HEK293 (cell line): Measurements from ENCODE around the gene YPEL1.

Experiments
- CTCF ChIA-PET: fragments of 350-600 bp; formaldehyde crosslinking; extraction: SDS; loops from one replicate; lab custom pipeline; 2021; ENCODE audit warnings: antibody characterized with exemption; lab: Yijun Ruan, JAX
- POLR2A ChIA-PET: fragments of 300-600 bp; formaldehyde crosslinking; extraction: SDS; loops from one replicate; lab custom pipeline; 2020; ENCODE audit warnings: antibody characterized with exemption, inconsistent platforms; lab: Yijun Ruan, JAX
- H3K27ac ChIP-seq: fragments of 200-500 bp; sonication (Bioruptor generic); 2 replicates; pipeline ENCODE4 v1.5.1; 2014; ENCODE audit warnings: low read depth, low read length, control low read depth, inconsistent platforms; ENCODE audit errors: extremely low read depth
- H3K36me3 ChIP-seq, 2 experiments: fragments of 200-500 bp in 1 of 2; sonication (Bioruptor generic) in 1 of 2; 1 replicate in 1 of 2; 2 replicates in 1 of 2; pipeline ENCODE4 v1.5.1; 2014 to 2017; ENCODE audit warnings: inconsistent platforms in 2 of 2, low read length in 2 of 2; ENCODE audit not compliant: control insufficient read depth in 2 of 2, insufficient read depth in 1 of 2
- H3K4me1 ChIP-seq: fragments of 200-500 bp; sonication (Bioruptor generic); 2 replicates; pipeline ENCODE4 v1.5.1; 2014; ENCODE audit warnings: mild to moderate bottlenecking, low read length, inconsistent platforms; ENCODE audit not compliant: control insufficient read depth, insufficient read depth
- H3K4me3 ChIP-seq: 2 replicates; pipeline ENCODE4 v1.5.1; 2011; ENCODE audit warnings: low read depth, mild to moderate bottlenecking, control low read depth, low read length, moderate library complexity
- H3K9me3 ChIP-seq: fragments of 200-500 bp; sonication (Bioruptor generic); 2 replicates; pipeline ENCODE4 v1.5.1; 2014; ENCODE audit warnings: low read depth, low read length, inconsistent platforms; ENCODE audit not compliant: control insufficient read depth, insufficient read depth
- AEBP2 ChIP-seq: fragments of 450-650 bp; formaldehyde crosslinking; IDR thresholded peaks from 2 replicates; pipeline ENCODE4 v1.5.1; 2016; ENCODE audit warnings: missing biosample characterization, missing genetic modification characterization, borderline replicate concordance
- BCL11A ChIP-seq: fragments of 450-650 bp; formaldehyde crosslinking; IDR thresholded peaks from 2 replicates; pipeline ENCODE4 v1.5.1; 2016; ENCODE audit warnings: low read depth, missing biosample characterization, missing genetic modification characterization
- GLI4 ChIP-seq: fragments of 450-650 bp; formaldehyde crosslinking; IDR thresholded peaks from 2 replicates; pipeline ENCODE4 v1.5.1; 2016; ENCODE audit warnings: missing biosample characterization, missing genetic modification characterization
- KLF9 ChIP-seq: fragments of 450-650 bp; formaldehyde crosslinking; IDR thresholded peaks from 2 replicates; pipeline ENCODE4 v1.5.1; 2016; ENCODE audit warnings: missing biosample characterization, missing genetic modification characterization, low read depth
- PATZ1 ChIP-seq: fragments of 450-650 bp; formaldehyde crosslinking; IDR thresholded peaks from 2 replicates; pipeline ENCODE4 v1.5.1; 2016; ENCODE audit warnings: missing biosample characterization, missing genetic modification characterization
- SALL2 ChIP-seq: fragments of 450-650 bp; formaldehyde crosslinking; IDR thresholded peaks from 2 replicates; pipeline ENCODE4 v1.5.0; 2017; ENCODE audit warnings: missing biosample characterization, mild to moderate bottlenecking, missing genetic modification characterization, borderline replicate concordance
- YY1 ChIP-seq: fragments of 450-650 bp; formaldehyde crosslinking; IDR thresholded peaks from 2 replicates; pipeline ENCODE4 v1.5.1; 2018; ENCODE audit warnings: missing biosample characterization, missing genetic modification characterization
- ZNF121 ChIP-seq: fragments of 450-650 bp; formaldehyde crosslinking; IDR thresholded peaks from 2 replicates; pipeline ENCODE4 v1.5.1; 2016; ENCODE audit warnings: missing biosample characterization, missing genetic modification characterization
- ZNF19 ChIP-seq: fragments of 450-650 bp; formaldehyde crosslinking; IDR thresholded peaks from 2 replicates; pipeline ENCODE4; 2016; ENCODE audit warnings: missing biosample characterization, missing genetic modification characterization, low read depth
- ZNF239 ChIP-seq: fragments of 450-650 bp; formaldehyde crosslinking; IDR thresholded peaks from 2 replicates; pipeline ENCODE4 v1.5.1; 2016; ENCODE audit warnings: missing biosample characterization, missing genetic modification characterization
- ZNF24 ChIP-seq: fragments of 450-650 bp; formaldehyde crosslinking; IDR thresholded peaks from 2 replicates; pipeline ENCODE4 v1.5.1; 2016; ENCODE audit warnings: missing biosample characterization, missing genetic modification characterization
- ZNF341 ChIP-seq: fragments of 450-650 bp; formaldehyde crosslinking; IDR thresholded peaks from 2 replicates; pipeline ENCODE4; 2016; ENCODE audit warnings: low read depth, missing biosample characterization, missing genetic modification characterization
- ZNF426 ChIP-seq: fragments of 450-650 bp; formaldehyde crosslinking; IDR thresholded peaks from 2 replicates; pipeline ENCODE4 v1.5.1; 2017; ENCODE audit warnings: missing biosample characterization, missing genetic modification characterization, mild to moderate bottlenecking, inconsistent platforms, moderate library complexity
- ZNF529 ChIP-seq: fragments of 450-650 bp; formaldehyde crosslinking; IDR thresholded peaks from 2 replicates; pipeline ENCODE4 v1.5.1; 2017; ENCODE audit warnings: missing genetic modification characterization, missing biosample characterization; ENCODE audit not compliant: insufficient replicate concordance
- ZNF560 ChIP-seq: fragments of 450-650 bp; formaldehyde crosslinking; IDR thresholded peaks from 2 replicates; pipeline ENCODE4 v1.5.1; 2017; ENCODE audit warnings: missing biosample characterization, missing genetic modification characterization, borderline replicate concordance
- ZNF585B ChIP-seq: fragments of 450-650 bp; formaldehyde crosslinking; IDR thresholded peaks from 2 replicates; pipeline ENCODE4 v1.5.1; 2016; ENCODE audit warnings: missing biosample characterization, missing genetic modification characterization
- ZNF623 ChIP-seq: fragments of 450-650 bp; formaldehyde crosslinking; IDR thresholded peaks from 2 replicates; pipeline ENCODE4 v1.5.1; 2016; ENCODE audit warnings: missing biosample characterization, missing genetic modification characterization
- ZNF664 ChIP-seq: fragments of 450-650 bp; formaldehyde crosslinking; IDR thresholded peaks from 2 replicates; pipeline ENCODE4 v1.5.1; 2016; ENCODE audit warnings: missing biosample characterization, missing genetic modification characterization
- ZSCAN16 ChIP-seq: fragments of 450-650 bp; formaldehyde crosslinking; IDR thresholded peaks from 2 replicates; pipeline ENCODE4 v1.5.1; 2016; ENCODE audit warnings: missing biosample characterization, missing genetic modification characterization
- TF ChIP-seq, protein P1 (sequence below): fragments of 450-650 bp; formaldehyde crosslinking; conservative IDR thresholded peaks from 2 replicates; pipeline ENCODE4 v1.5.1; 2016; ENCODE audit warnings: low read depth, missing biosample characterization, missing genetic modification characterization
- TF ChIP-seq, protein P2 (sequence below): fragments of 450-650 bp; formaldehyde crosslinking; IDR thresholded peaks from 2 replicates; pipeline ENCODE4; 2016; ENCODE audit warnings: missing biosample characterization, missing genetic modification characterization
- TF ChIP-seq, protein P3 (sequence below): fragments of 450-650 bp; formaldehyde crosslinking; IDR thresholded peaks from 2 replicates; pipeline ENCODE4 v1.5.1; 2016; ENCODE audit warnings: missing biosample characterization, missing genetic modification characterization

The YPEL1 gene

DNA sequence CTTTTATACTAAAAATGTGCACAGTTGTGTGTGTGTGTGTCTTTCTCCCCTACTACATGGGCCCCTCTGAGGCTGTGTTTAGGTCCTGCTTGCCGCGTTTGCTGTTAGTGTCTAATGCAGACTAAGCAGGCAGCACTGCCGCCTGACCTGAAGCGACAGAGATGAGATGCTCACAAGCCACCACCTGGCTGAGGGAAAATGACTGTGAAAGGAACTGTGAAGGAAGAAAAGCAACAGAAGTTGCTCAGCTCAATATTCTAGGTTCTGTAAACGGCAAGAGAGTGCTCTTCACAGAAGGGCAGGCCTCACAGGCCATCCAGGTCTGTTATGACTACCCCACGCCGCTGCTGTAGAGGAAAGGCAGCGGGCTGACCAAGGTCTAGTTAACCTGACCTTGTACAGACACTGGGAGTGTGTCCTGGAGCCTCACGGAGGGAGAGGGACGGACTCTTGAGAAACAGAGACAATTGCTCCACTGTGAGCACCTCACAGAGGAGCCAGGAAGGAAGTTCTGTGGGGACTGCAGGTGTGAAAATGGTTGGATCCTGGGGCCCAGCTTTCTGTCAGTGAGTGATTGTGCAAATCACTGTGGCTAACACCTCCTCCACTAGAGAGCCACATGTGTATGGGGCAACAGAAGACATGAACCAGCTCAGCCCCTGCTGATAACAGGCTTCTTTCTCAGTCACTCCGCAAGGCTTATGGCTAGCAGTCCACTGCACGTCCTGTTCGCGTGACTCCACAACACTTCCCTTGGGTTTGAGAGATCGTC, 31.3 kb upstream of the YPEL1 start:
- peaks cover 18 to 97% of the 10 kb centered on the region in 2 experiments; a peak in 2 of 3 replicates for H3K36me3 ChIP-seq
- ChIA-PET CTCF (interaction anchor here (1.5 kb wide), 1 partner anchor 171 kb away, joined by 3 read pairs; no protein-coding TSS in a partner anchor), POLR2A (no interaction called here)
- no peak overlapping the region for H3K4me3 ChIP-seq
- no peaks in the 10 kb centered on the region for H3K4me1 ChIP-seq
- no peaks in the 10 kb centered on the region for H3K9me3 ChIP-seq
- no peak for TF ChIP-seq ZNF239 (tag by site-specific recombination)
- no peak for TF ChIP-seq ZNF529
- no peak for TF ChIP-seq ZSCAN16
- no peak for TF ChIP-seq BCL11A (tag by site-specific recombination)
- no peak for TF ChIP-seq ZNF19
- no peak for TF ChIP-seq KLF9 (tag by site-specific recombination)
- no peak for TF ChIP-seq ZNF664 (tag by site-specific recombination)
- H3K27ac ChIP-seq, result no peak overlapping the region

DNA sequence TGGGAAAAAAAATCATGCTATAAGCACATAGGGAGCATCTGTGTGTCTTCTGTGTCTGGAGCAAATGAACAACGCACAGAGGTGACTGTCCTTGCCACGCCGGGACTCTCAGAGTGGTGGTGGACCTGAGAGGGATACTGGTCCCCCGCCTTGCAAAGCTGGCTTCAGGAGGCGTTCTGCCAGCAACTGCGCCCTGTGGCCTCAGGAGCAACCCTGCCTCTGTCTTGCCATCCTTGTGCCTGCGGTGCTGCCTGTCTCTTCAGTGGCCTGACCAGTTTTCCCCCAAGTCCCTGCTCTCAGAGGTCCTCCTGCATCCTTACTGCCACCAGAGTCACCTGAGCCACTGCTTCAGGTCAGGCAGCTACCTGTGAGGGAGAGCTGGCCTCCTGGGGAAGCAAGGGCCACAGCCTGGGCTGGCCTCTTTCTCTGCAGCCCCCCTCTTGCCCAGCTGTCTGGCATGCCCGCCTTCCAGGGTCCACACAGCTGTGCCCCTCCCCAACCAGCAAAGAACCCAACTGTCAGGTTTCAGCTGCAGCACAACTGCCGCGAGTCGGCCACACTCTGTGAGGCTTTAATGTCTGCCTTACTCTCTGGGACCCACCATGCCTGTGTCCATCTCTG, 30.4 kb upstream of the YPEL1 start:
- Histone ChIP-seq H3K4me1 (no peaks in the 10 kb centered on the region), H3K36me3 (peaks cover 15 to 97% of the 10 kb centered on the region in 2 experiments; a peak in 2 of 3 replicates), H3K9me3 (no peaks in the 10 kb centered on the region), H3K27ac (no peak overlapping the region), H3K4me3 (no peak overlapping the region)
- CTCF ChIA-PET, result no interaction called here
- POLR2A ChIA-PET, result no interaction called here
- TF ChIP-seq, protein P1, sequence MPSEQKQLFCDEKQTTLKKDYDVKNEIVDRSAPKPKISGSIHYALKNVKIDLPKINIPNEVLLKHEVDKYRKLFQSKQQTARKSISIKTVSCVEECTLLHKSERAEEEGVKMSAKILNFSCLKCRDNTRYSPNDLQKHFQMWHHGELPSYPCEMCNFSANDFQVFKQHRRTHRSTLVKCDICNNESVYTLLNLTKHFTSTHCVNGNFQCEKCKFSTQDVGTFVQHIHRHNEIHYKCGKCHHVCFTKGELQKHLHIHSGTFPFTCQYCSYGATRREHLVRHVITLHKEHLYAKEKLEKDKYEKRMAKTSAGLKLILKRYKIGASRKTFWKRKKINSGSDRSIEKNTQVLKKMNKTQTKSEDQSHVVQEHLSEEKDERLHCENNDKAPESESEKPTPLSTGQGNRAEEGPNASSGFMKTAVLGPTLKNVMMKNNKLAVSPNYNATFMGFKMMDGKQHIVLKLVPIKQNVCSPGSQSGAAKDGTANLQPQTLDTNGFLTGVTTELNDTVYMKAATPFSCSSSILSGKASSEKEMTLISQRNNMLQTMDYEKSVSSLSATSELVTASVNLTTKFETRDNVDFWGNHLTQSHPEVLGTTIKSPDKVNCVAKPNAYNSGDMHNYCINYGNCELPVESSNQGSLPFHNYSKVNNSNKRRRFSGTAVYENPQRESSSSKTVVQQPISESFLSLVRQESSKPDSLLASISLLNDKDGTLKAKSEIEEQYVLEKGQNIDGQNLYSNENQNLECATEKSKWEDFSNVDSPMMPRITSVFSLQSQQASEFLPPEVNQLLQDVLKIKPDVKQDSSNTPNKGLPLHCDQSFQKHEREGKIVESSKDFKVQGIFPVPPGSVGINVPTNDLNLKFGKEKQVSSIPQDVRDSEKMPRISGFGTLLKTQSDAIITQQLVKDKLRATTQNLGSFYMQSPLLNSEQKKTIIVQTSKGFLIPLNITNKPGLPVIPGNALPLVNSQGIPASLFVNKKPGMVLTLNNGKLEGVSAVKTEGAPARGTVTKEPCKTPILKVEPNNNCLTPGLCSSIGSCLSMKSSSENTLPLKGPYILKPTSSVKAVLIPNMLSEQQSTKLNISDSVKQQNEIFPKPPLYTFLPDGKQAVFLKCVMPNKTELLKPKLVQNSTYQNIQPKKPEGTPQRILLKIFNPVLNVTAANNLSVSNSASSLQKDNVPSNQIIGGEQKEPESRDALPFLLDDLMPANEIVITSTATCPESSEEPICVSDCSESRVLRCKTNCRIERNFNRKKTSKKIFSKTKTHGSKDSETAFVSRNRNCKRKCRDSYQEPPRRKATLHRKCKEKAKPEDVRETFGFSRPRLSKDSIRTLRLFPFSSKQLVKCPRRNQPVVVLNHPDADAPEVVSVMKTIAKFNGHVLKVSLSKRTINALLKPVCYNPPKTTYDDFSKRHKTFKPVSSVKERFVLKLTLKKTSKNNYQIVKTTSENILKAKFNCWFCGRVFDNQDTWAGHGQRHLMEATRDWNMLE, result no peak
- TF ChIP-seq ZNF560 (tag by site-specific recombination) (no peak), AEBP2 (no peak), ZNF341 (tag by site-specific recombination) (no peak), ZNF24 (tag by site-specific recombination) (no peak), YY1 (tag by site-specific recombination) (no peak), PATZ1 (no peak), ZNF585B (tag by site-specific recombination) (no peak), ZNF623 (tag by site-specific recombination) (no peak), ZNF121 (tag by site-specific recombination) (no peak), SALL2 (tag by site-specific recombination) (no peak), ZNF426 (no peak), GLI4 (tag by site-specific recombination) (no peak)
- TF ChIP-seq, protein P2, sequence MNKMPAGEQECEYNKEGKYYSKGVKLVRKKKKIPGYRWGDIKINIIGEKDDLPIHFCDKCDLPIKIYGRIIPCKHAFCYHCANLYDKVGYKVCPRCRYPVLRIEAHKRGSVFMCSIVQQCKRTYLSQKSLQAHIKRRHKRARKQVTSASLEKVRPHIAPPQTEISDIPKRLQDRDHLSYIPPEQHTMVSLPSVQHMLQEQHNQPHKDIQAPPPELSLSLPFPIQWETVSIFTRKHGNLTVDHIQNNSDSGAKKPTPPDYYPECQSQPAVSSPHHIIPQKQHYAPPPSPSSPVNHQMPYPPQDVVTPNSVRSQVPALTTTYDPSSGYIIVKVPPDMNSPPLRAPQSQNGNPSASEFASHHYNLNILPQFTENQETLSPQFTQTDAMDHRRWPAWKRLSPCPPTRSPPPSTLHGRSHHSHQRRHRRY (tag by site-specific recombination), result no peak
- TF ChIP-seq, protein P3, sequence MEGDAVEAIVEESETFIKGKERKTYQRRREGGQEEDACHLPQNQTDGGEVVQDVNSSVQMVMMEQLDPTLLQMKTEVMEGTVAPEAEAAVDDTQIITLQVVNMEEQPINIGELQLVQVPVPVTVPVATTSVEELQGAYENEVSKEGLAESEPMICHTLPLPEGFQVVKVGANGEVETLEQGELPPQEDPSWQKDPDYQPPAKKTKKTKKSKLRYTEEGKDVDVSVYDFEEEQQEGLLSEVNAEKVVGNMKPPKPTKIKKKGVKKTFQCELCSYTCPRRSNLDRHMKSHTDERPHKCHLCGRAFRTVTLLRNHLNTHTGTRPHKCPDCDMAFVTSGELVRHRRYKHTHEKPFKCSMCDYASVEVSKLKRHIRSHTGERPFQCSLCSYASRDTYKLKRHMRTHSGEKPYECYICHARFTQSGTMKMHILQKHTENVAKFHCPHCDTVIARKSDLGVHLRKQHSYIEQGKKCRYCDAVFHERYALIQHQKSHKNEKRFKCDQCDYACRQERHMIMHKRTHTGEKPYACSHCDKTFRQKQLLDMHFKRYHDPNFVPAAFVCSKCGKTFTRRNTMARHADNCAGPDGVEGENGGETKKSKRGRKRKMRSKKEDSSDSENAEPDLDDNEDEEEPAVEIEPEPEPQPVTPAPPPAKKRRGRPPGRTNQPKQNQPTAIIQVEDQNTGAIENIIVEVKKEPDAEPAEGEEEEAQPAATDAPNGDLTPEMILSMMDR (tag by site-specific recombination), result no peak
